ENCODE data around the gene ISCU.

GRCh38 chr12:108553799-108554198 is 8.6 kb upstream of the ISCU start:
- TF ChIP-seq CTCF (IDR thresholded peaks at IDR 0.05) (no peak), EP300 (IDR thresholded peaks at IDR 0.05) (no peak)
